ENCODE measurements around the gene PNPO. TPM values are rescaled to one million over a fixed set of nuclear protein-coding genes. Genes with fewer than 3 reads are reported as not detected.
"Not testable (repeated sequence)": the region's sequence is repeated elsewhere in the genome, so short reads cannot be mapped to it uniquely, and the experiment has no call there.

PNPO gene
- total RNA-seq, 1 donor from 2014 or later = 29.3 TPM

DNA sequence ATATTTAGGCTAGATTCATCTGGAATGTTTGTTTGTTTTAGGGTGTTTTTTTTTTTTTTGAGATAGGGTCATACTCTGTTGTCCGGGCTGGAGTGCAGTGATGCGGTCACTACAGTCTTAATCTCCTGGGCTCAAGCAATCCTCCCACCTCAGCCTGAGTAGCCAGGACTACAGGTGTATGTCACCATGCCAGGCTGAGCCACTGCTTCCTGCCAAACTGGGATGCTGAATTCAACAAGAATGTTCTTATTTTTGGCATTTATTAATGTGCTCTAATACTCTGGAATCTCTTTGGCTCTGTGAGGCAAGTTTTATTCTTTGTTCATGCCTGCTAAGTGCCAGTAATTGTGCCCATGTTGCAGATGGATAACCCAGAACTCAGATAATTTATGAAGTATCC is 23.8 kb upstream of the PNPO start:
- DNase-seq (ENCODE audit: low read depth) = no peak

DNA sequence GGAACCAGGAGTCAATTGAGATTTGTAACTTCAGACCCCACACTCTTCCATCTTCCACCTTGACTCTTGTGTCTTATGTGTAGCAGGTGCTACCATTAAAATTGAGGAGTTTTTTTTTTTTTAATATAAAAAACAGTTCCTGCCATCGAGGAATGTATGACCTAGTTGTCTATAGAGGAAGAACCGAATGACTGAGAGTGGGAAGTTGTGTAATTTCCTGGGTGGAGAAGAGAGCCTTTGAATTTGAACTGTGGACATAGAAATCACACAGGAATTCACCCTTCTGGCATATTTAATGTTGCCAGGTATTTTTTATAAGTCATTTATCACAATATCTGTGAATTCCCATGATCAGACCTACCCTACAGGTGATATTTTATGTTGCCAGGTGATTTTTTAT is 23.4 kb upstream of the PNPO start:
- DNase-seq (ENCODE audit: low read depth) = no peak

DNA sequence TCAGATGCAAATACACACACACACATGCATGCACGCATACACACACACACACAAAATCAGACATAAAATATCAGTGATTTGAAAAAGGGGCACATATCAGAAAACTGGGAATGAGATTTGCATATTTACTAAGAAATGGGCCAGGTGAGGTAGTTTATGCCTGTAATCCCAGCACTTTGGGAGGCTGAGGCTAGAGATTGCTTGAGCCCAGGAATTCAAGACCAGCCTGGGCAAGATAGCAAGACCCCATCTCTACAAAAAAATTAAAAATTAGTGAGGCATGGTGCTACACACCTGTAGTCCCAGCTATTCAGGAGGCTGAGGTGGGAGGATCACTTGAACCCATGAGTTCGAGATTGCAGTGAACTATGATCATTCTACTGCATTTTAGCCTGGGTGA is 22.4 kb upstream of the PNPO start:
- DNase-seq (ENCODE audit: low read depth) = no peak

DNA sequence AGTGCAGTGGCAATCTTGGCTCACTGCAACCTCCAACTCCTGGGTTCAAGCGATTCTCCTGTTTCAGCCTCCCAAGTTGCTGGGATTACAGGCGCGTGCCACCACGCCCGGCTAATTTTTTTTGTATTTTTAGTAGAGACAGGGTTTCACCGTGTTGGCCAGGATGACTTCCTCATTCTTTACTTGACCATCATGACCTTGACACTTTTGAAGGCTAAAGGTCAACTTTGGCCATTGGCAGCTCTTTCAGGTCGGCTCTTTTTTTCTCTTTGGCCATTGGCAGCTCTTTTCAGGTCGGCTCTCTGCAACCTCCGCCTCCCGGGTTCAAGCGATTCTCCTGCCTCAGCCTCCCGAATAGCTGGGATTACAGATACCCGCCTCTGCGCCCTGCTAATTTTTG is 21.5 kb upstream of the PNPO start:
- not testable (repeated sequence) for DNase-seq (ENCODE audit: low read depth)

DNA sequence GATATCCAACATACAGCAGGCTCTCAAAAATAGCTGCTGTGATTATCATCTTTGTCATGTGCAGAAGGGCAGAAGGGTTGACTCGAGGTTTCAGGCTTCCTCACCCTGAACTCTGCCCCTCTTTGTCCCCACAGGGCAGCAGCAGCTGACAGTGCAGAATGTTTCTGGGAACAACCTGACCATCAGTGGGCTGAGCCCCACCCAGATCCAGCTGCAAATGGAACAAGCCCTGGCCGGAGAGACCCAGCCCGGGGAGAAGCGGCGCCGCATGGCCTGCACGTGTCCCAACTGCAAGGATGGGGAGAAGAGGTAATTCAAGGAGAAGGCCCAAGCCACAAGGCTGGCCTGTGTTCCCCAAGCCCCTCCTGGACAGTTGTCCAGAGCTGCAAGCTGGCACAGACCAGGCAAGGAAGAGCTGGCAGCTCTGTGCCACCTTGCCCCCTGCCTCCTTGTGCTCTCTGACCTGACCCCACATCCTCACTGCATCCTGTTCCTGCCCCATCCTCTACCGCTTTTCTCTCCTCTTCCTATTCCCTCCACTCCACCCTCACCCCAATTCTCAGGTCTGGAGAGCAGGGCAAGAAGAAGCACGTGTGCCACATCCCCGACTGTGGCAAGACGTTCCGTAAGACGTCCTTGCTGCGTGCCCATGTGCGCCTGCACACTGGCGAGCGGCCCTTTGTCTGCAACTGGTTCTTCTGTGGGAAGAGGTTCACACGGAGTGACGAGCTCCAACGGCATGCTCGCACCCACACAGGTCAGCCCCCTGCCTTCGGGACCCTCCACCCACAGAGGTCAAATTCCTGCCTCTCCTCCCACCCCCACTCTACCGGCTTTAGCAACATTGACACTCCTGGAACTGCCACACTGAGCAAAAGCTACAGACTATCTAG is 16.3 kb upstream of the PNPO start:
- peak; percentile 73 for DNase-seq (ENCODE audit: low read depth)

DNA sequence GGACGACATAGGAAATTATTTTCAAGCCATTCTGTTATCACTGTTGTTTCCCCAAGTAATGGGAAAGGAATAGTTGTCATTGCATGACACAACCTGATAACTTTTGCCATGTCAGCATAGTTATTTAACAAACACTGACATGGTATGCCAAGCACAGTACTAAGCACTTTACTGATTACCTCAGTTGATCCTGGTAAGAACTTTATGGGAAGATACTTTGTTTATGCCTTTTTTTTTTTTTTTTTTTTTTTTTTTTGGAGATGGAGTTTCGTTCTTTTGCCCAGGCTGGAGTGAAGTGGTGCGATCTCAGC is 15.7 kb upstream of the PNPO start:
- no peak for DNase-seq (ENCODE audit: low read depth)

DNA sequence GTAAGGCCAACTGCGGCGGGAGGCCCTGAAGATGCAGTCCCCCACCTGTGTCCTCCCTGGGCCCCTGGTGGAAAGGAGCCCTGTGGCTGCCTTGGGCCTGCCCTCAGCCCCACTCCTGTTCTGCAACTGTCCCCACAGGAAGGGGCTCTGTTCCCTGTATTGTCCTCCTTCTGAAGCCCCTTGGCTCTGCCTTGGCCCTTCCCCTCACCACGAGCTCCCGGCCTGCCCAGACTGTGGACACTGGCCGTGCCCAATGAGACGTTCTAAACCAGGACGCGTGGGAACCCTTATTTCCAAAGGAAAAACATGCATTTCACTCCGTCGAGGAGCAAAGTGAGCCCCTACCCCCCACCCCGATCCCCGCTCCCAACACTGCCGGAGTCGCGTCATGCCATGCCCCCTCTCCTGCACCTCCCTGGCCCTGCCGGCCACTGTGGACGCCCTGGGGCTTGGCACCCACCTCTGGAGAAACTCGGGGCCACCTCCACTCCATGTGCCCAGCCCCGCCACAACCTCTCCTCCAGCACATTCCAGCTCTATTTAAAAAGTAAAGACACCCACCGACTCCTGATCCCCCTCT is 13.5 kb upstream of the PNPO start:
- DNase-seq (ENCODE audit: low read depth) = no peak

DNA sequence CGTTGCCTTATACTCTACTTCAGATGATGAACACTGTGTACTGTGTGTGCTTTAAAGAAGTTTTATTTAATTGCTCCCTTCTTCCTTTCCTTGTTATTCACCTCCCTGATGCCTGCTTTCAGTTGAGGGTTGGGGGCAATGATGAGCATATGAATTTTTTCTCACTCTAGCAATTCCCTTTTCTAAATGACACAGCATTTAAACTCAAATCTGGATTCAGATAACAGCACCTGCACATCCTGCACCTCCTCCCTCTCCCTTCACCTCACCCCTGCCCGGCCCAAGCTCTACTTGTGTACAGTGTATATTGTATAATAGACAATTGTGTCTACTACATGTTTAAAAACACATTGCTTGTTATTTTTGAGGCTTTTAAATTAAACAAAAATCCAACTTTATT is 13.0 kb upstream of the PNPO start:
- DNase-seq (ENCODE audit: low read depth) = no peak

DNA sequence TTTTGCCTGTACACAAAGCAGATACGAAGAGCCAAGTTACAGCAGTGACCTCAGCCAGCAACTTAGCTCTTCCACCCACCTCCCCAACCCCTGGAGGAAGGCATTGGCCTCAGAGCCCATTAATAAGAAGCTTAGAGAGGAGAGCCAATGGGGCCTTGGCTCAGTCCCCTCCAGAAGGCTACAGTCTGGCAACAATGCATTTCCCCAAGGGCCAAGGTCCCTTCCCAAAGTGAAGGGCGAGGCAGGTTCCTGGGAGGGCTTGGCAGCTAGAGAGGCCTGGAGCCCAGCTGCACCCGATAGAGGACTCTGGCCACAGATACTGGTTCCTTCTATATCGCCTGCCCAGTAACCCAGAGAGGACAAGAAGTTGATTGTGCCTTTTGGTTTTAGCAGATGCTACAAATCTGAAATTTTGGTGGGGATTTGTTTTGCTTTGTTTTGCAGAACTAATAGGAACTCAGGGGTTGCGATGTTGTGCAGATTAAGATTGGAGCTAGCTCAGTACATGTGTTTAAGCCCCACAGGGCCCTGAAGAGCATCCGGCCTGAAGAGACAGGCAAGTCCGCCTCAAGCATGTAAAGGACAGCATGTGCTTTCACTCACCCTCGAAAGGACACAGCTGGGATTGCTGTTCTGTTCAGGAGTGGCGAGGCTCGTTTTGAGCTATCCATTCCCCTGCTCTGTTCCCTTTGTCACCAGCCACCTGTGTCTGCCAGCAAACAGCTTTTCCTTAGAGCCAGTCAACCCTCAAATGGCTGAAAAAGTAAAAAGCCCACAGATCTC is 12.0 kb upstream of the PNPO start:
- DNase-seq (ENCODE audit: low read depth) = no peak

DNA sequence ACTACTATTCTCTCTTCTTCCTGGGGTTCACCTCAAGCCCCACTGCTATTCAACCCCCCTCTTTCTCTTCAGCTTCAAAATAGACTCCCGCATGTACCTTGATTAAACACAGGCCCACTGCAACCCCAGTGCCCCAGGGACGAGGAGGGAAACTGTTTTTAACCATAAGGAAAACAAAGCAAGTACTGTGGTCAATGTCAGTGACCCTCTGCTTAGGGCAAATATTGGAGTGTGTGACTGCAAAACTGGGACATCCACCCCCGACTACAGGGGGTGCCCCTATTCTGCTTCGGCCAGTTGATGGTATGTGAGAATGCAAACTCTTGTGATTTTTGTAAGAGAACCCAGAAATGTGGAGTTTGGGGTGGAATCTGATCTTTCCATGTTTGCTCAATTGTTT is 9.5 kb upstream of the PNPO start:
- no peak for DNase-seq (ENCODE audit: low read depth)

DNA sequence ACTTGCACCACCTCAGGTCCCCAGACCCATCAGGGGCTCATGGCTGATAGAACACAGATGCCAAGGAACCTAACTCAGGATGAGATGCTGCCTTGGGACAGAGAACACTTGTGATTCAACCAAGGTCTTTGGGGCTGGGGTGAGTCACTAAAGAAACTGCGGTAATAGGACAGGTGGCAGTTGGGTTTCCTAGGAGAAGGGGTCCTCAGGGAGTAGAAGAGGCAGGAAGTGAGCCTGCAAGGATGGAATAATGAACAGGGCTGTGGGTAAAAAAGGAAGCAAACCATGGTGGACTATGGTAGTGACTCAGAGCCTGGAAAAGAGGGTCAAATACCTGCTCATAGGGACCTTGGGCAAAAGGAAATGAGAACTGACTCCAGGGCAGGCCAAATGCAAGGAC is 6.5 kb upstream of the PNPO start:
- DNase-seq (ENCODE audit: low read depth) = peak; percentile 90

DNA sequence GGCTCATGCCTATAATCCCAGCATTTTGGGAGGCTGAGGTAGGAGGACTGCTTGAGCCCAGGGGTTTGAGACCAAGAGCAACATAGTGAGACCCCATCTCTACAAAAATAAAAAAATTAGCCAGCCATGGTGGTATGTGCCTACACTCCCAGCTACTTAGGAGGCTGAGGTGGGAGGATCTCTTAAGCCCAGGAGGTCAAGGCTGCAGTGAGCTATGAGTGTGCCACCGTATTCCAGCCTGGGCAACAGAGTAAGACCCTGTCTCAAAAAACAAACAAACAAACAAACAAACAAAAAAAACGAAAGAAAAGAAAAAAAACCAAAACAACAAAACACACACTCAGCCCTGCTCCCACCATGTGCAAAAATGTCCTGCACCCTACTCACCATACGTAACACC is 5.9 kb upstream of the PNPO start:
- not testable (repeated sequence) for DNase-seq (ENCODE audit: low read depth)

DNA sequence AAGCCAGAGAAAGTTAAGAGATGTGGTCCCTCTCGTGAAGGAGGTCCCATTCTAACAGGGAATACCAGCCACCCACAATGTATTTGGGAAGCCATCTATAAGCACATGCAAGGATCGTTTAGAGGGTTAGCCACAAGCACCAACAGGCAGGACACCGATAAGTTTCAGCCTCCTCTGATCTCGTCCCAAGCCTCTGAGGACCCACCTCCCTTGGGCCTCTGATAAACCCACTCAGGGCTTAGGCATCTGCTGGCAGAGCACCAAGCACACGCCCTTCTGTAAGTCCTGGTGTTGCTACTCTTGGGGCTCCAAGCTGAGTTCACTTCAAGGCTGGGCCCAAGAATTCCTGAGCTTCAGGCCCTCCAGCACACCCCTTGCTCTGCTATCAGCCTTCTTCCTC is 5.4 kb upstream of the PNPO start:
- DNase-seq (ENCODE audit: low read depth) = peak; percentile 85

DNA sequence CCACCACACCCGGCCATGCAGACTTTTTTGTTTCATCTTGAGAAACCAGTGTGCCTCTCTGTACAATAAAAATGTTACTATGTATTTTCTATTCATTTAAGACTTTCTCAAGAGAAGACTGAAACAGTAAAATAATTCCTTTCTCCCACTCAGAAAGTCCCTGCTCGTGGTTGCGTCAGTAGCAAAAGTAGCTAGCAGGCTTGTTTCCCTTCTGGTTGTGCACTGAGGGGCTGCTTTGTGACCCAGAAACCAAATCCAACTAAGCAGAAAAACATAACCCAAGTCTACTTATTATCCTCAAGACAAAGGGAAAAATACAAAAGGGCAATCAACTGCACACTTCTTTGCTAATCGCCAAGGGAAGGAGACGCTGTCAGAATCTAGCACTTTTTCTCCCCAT is 3.4 kb upstream of the PNPO start:
- DNase-seq (ENCODE audit: low read depth) = no peak

DNA sequence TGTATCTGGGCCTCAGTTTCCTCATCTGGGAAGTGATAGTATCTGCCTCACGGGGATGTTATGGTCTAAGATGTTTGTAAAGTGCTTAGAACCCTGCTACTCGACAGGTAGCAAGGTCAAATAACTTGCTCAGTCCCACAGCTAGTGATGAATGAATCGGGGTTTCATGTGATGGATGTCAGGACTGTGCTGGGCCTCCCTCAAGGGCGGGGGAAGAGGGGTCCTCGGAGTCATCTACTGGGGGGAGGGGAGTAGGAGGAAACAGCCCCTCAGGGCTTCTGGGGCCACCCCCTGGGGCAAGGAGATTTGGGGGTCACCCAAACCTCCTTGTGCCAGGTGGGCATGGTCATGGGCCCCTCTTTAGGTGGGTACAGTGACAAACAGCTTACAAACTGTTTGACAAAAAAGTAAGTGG is 732 bp downstream of the PNPO start:
- no peak for DNase-seq (ENCODE audit: low read depth)

DNA sequence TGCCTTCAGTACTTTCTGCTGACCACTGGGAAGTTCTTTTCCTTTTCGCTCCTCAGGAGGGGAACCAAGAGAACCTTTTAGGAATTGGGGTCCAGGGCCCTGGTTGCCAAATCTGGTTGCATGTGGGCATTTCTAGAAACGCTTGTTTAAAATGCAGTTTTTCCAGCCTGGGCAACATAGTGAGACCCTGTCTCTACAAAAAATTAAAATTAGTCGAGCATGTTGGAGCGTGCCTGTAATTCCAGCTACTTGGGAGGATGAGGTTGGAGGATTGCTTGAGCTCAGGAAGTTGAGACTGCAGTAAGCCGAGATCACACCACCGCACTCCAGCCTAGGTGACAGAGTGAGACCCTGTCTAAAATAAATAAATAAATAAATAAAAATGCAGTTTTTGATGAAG is 1.2 kb downstream of the PNPO start:
- DNase-seq (ENCODE audit: low read depth) = no peak

DNA sequence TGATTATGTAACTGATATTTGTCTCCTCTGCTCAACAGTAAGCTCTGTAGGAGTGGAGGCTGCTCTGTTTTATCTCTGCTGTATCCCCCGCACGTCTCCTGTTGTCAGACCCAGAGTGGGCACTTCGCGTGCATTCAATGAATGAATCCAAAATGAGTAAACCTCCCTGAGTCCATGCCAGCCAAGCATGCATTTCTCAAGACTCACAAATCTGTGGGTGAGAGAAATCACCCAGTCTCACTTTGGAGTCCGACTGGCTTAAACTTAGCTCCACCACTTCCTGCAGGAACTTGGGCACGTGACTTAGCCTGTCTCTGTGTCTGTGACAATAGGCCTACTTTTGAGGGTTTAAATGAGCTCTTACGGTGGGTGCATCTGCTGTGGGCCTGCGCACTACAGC is 3.7 kb downstream of the PNPO start:
- DNase-seq (ENCODE audit: low read depth) = no peak

DNA sequence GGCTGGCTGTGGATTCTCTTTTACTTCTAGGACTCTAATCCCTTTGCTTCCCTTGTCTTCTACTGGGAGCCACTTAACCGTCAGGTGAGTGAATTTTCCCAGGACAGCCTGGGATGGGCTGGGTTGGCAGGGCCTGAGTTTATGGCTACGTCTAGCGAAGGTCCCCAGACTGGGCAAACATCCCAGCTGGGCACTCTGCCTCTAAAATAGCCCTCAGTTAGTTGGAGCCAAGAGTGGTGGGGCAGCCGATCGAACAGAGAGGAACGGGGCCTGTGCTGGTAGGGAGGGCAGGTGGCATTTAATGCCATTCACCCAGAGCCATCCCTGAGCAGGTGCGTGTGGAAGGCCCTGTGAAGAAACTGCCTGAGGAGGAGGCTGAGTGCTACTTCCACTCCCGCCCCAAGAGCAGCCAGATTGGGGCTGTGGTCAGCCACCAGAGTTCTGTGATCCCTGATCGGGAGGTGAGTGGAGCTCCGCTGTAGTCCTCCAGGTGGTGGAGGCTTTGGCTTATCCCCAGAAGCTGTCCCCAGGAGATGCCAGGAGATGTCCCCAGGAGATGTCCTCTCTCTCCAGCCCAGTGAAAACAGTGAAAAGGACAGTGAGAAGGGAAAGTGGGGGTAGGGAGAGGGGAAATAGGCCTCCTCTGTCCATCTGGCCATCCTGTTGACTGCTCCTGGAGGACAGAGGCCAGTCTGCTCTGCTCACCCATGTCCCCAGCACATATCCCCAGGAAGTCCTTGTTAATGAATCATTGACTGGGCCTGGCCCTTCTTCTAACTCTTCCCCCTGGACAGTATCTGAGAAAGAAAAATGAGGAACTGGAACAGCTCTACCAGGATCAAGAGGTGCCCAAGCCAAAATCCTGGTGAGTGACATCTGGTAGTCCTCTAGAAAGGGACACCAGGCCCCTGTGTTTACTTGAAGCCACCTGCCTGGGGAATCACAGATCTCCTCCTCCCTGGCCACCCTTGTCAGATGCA is 4.4 kb downstream of the PNPO start:
- no peak for DNase-seq (ENCODE audit: low read depth)

DNA sequence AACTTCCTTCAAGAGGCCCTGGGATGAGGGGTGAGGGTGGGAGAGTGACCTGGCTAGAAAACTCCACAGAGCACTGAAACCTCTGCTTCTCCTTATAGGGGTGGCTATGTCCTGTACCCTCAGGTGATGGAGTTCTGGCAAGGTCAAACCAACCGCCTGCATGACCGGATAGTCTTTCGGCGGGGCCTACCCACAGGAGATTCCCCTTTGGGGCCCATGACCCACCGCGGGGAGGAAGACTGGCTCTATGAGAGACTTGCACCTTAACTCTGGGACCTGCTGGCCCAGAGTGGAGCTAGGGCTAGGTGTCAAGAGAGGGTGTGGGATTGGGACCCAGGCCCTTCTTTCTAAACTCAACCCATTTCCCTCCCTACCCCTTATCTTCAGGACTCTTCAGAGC is 5.1 kb downstream of the PNPO start:
- no peak for DNase-seq (ENCODE audit: low read depth)

DNA sequence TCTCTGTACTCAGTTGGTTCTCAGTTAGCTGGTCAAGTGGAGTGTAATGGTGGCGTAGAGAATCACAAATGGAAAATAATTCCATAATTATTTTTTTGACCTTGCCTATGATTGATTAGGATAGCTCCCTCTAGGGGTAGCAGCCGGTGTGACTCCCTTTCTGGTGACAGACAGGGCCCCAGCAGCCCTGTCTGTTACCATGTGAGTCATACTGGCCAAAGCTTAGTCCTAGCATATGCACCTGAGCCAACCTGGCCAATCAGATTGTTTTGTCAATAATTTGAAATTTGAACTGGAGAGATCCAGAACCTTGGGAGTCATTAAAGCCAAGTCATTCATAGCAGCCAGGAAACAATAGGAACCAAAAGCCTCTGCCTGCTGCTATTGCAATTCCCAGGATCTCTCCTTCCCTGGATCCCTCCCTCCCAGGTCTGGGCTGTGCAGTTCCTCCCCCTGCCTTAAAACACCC is 5.6 kb downstream of the PNPO start:
- peak; percentile 84 for DNase-seq (ENCODE audit: low read depth)

DNA sequence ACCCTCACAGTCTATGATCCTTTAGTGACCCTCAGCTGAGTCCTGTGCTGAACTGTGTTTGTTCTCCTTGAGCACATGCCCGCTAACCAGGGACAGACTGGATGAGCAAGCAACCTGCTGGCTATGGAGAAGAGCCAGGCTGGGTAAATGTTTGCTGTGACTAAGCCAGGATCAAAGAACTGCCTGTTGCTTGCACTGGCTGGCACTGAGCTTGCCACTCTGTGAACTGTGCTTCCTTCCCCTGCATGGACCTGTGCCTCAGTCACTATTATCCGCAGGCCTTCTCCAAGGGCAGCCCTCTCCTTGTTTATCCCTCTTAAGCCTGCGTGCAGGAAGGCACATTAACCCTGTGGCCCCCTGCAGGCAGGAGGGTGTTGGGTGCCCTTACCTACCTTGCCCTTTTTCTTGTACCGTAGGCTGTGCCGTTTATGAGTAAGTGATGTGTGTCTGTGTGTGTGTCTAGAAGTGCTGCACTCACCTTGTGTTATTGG is 7.4 kb downstream of the PNPO start:
- DNase-seq (ENCODE audit: low read depth) = no peak
